GM23338 (cell line): Measurements from ENCODE around the gene SPATA45. TPM values are rescaled to one million over a fixed set of nuclear protein-coding genes. Genes with fewer than 3 reads are reported as not detected.
"Not testable (repeated sequence)": the region's sequence is repeated elsewhere in the genome, so short reads cannot be mapped to it uniquely, and the experiment has no call there.

Experiments used
- ATAC-seq: fragments of 200-7000 bp; cut with Tn5 transposase; 3 replicates; pipeline ENCODE4 v1.9.1; 2020
- DNase-seq: peaks from one replicate; pipeline ENCODE4 v3.0.0-alpha.2; 2015; ENCODE audit warnings: low spot score
- H2AFZ ChIP-seq: fragments of 200-600 bp; sonication (generic); 2 replicates; pipeline ENCODE4 v1.8.0; 2016; ENCODE audit warnings: antibody characterized with exemption, mild to moderate bottlenecking, moderate library complexity
- H3F3A ChIP-seq: fragments of 200-600 bp; sonication (generic); replicated peaks from 2 replicates; pipeline ENCODE4 v1.8.0; 2017; ENCODE audit warnings: antibody characterized with exemption, mixed run types, low read depth
- H3K27ac ChIP-seq: fragments of 200-600 bp; sonication (generic); 2 replicates; pipeline ENCODE4 v1.6.1; 2016; ENCODE audit warnings: low read depth
- H3K27me3 ChIP-seq: fragments of 200-600 bp; sonication (generic); 2 replicates; pipeline ENCODE4 v1.8.0; 2016; ENCODE audit warnings: mild to moderate bottlenecking, mixed run types, moderate library complexity; ENCODE audit not compliant: insufficient read depth
- H3K36me3 ChIP-seq: fragments of 200-600 bp; sonication (generic); 2 replicates; pipeline ENCODE4 v1.8.0; 2016; ENCODE audit warnings: mild to moderate bottlenecking; ENCODE audit not compliant: insufficient read depth
- H3K4me1 ChIP-seq: fragments of 200-600 bp; sonication (generic); 2 replicates; pipeline ENCODE4 v1.8.0; 2016; ENCODE audit warnings: mild to moderate bottlenecking, moderate library complexity; ENCODE audit not compliant: insufficient read depth
- H3K4me2 ChIP-seq: fragments of 200-600 bp; sonication (generic); 2 replicates; pipeline ENCODE4 v1.7.1; 2017; ENCODE audit warnings: mixed run types
- H3K4me3 ChIP-seq: fragments of 200-600 bp; sonication (generic); 2 replicates; pipeline ENCODE4 v1.6.1; 2016; ENCODE audit warnings: mixed run types
- H3K79me2 ChIP-seq: fragments of 200-600 bp; sonication (generic); replicated peaks from 2 replicates; pipeline ENCODE4 v1.8.0; 2017; ENCODE audit warnings: mild to moderate bottlenecking; ENCODE audit not compliant: insufficient read depth
- H3K9me2 ChIP-seq: fragments of 200-600 bp; sonication (generic); 2 replicates; pipeline ENCODE4 v1.8.0; 2017; ENCODE audit not compliant: insufficient read depth
- H4K20me1 ChIP-seq: fragments of 200-600 bp; sonication (generic); replicated peaks from 2 replicates; pipeline ENCODE4 v1.8.0; 2017; ENCODE audit warnings: mild to moderate bottlenecking; ENCODE audit not compliant: insufficient read depth
- H3K27ac Mint-ChIP-seq: 2 replicates; pipeline ENCODE4 v1.8.0; 2020; ENCODE audit warnings: inconsistent platforms, mild to moderate bottlenecking, moderate library complexity, mixed read lengths
- H3K27me3 Mint-ChIP-seq: 3 replicates; pipeline ENCODE4 v1.8.0; 2022; ENCODE audit warnings: low read depth, mild to moderate bottlenecking, moderate library complexity, mixed read lengths, inconsistent platforms; ENCODE audit not compliant: insufficient read depth, poor library complexity
- H3K36me3 Mint-ChIP-seq: 3 replicates; pipeline ENCODE4 v1.8.0; 2021; ENCODE audit warnings: low read depth, mild to moderate bottlenecking, inconsistent platforms, moderate library complexity, mixed read lengths
- H3K4me1 Mint-ChIP-seq: 3 replicates; pipeline ENCODE4 v1.8.0; 2020; ENCODE audit warnings: mild to moderate bottlenecking, inconsistent platforms, mixed read lengths
- H3K4me3 Mint-ChIP-seq: 3 replicates; pipeline ENCODE4 v1.8.0; 2021; ENCODE audit warnings: moderate library complexity, mild to moderate bottlenecking, inconsistent platforms, mixed read lengths
- H3K9me3 Mint-ChIP-seq: 3 replicates; pipeline ENCODE4 v1.8.0; 2020; ENCODE audit warnings: moderate library complexity, mild to moderate bottlenecking, inconsistent platforms, mixed read lengths
- CREB1 ChIP-seq: fragments of 250-450 bp; sonication (Bioruptor Pico); IDR thresholded peaks from 2 replicates; pipeline ENCODE4 v1.5.0; 2020; ENCODE audit warnings: low read depth, mild to moderate bottlenecking, moderate library complexity
- JUNB ChIP-seq: IDR thresholded peaks from one replicate; pipeline ENCODE4 v1.6.1; 2016; ENCODE audit warnings: antibody characterized with exemption; ENCODE audit not compliant: unreplicated experiment
- POLR2AphosphoS5 ChIP-seq: IDR thresholded peaks from 2 replicates; pipeline ENCODE4 v1.6.1; 2016; ENCODE audit warnings: antibody characterized with exemption, low read depth
- REST ChIP-seq: IDR thresholded peaks from one replicate; pipeline ENCODE4 v1.6.1; 2018; ENCODE audit warnings: antibody characterized with exemption; ENCODE audit not compliant: unreplicated experiment
- STAT1 ChIP-seq: IDR thresholded peaks from one replicate; pipeline ENCODE4 v1.6.1; 2016; ENCODE audit warnings: antibody characterized with exemption; ENCODE audit not compliant: unreplicated experiment
- ZNF114 ChIP-seq: fragments of 250-450 bp; sonication (Bioruptor Pico); IDR thresholded peaks from 2 replicates; pipeline ENCODE4 v1.5.0; 2020; ENCODE audit warnings: mild to moderate bottlenecking, moderate library complexity
- ZNF462 ChIP-seq: fragments of 250-450 bp; sonication (Bioruptor Pico); IDR thresholded peaks from 2 replicates; pipeline ENCODE4 v1.5.0; 2020; ENCODE audit warnings: mild to moderate bottlenecking, moderate library complexity
- polyA plus RNA-seq: library from polyadenylated mRNA; unstranded; fragments of >200 nt; fragmentation: Nextera tagmentation; extraction: Ambion mirVana; gene quantifications from 2 replicates; pipeline ENCODE4 v1.2.1, GENCODE V29; 2016
- total RNA-seq: library from RNA; depleted of rRNA; stranded (reverse); fragments of >200 nt; shearing (Covaris generic); gene quantifications from 2 replicates; pipeline ENCODE4 v1.2.3, GENCODE V29; 2014

SPATA45 gene
- total and polyA plus RNA-seq, 2 experiments from 2014 or later, result not detected

GRCh38 chr1:212838145-212838544 lies 9.3 kb downstream of the SPATA45 start (continued):
- TF ChIP-seq CREB1, result no peak

- H3K4me3 ChIP-seq, H3K9me3 Mint-ChIP-seq, H3K9me2 ChIP-seq, H3K36me3 ChIP-seq, H3K4me3 Mint-ChIP-seq, H3K4me1 Mint-ChIP-seq, ATAC-seq, DNase-seq, H3K36me3 Mint-ChIP-seq, H3K79me2 ChIP-seq, H3K27ac ChIP-seq, H3K4me1 ChIP-seq, H2AFZ ChIP-seq, H3K27ac Mint-ChIP-seq, H3F3A ChIP-seq, H3K4me2 ChIP-seq, H3K27me3 ChIP-seq, H4K20me1 ChIP-seq, H3K27me3 Mint-ChIP-seq: not testable (repeated sequence)
These were observed 13.9 kb downstream of the SPATA45 start for GRCh38 chr1:212833211-212834207.

GRCh38 chr1:212828395-212828794 lies 19.1 kb downstream of the SPATA45 start:
- H2AFZ ChIP-seq, result no peak overlapping the region
- no peaks in the 10 kb centered on the region for H3K79me2 ChIP-seq
- no peak overlapping the region for H3K27ac ChIP-seq
- Mint-ChIP-seq H3K27ac (no peak overlapping the region), H3K27me3 (peaks cover 6% of the 10 kb centered on the region), H3K4me3 (no peak overlapping the region), H3K36me3 (peaks cover 35% of the 10 kb centered on the region), H3K9me3 (peaks cover 46% of the 10 kb centered on the region), H3K4me1 (no peaks in the 10 kb centered on the region)
- peaks cover 12% of the 10 kb centered on the region; the same call in 1 of the 2 replicates for H3K36me3 ChIP-seq
- no peaks in the 10 kb centered on the region for H3K9me2 ChIP-seq
- H3K4me1 ChIP-seq, result no peaks in the 10 kb centered on the region
- no peak overlapping the region for H3K4me3 ChIP-seq
- H3F3A ChIP-seq, result no peaks in the 10 kb centered on the region
- H3K27me3 ChIP-seq, result no peaks in the 10 kb centered on the region
- H3K4me2 ChIP-seq, result no peak overlapping the region
- no peaks in the 10 kb centered on the region for H4K20me1 ChIP-seq
- DNase-seq (no peak), ATAC-seq (no peak)
- TF ChIP-seq POLR2AphosphoS5 (no peak), REST (no peak), CREB1 (no peak), JUNB (no peak), ZNF114 (CRISPR knock-in tag) (no peak), STAT1 (no peak), ZNF462 (CRISPR knock-in tag) (no peak)
